Adipose tissue (tissue), 3 donors: Measurements from ENCODE around the gene KRTAP4-11. TPM values are rescaled to one million over a fixed set of nuclear protein-coding genes. Genes with fewer than 3 reads are reported as not detected.
"Not testable (repeated sequence)": the region's sequence is repeated elsewhere in the genome, so short reads cannot be mapped to it uniquely, and the experiment has no call there.

Experiments
- H3K27ac ChIP-seq: one replicate; pipeline ENCODE4 v1.5.1; 2013; ENCODE audit warnings: low read depth, low read length
- WGBS, 3 donors: extraction: QIAGEN DNeasy Blood & Tissue Kit; methylation state at CpG; one replicate each; pipeline ENCODE4 v1.1.7; 2013; 5-methylcytosine and 5-hydroxymethylcytosine counted together
- polyA plus RNA-seq, 3 donors: library from polyadenylated mRNA; stranded (reverse); fragments of 200-250 nt; gene quantifications; one replicate each; pipeline ENCODE4 v1.2.3, GENCODE V29; 2013
- donor health status: healthy with polysubstance abuse.
- donor health status: Bipolar disorder and iron deficiency.
- donor health status: healthy.

The KRTAP4-11 gene
- polyA plus RNA-seq, 3 donors: not detected

DNA sequence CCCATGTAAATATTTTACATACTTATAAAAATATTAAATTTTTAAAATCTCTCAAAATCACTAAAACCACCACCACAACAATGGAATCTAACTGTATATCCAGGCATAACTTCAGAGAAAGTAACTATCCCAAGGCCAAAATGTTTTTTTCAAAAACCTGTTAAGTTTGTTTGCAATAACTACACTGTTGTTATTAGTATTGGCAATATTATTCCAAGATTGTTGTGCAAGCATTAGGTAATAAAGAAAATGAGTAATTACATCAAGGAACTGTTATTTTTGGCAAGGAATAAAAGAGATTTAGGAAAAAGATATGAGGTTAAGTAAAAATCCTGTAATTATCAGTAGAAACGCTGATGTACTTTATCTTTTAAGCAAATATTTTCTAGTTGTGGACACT lies 9.2 kb upstream of the KRTAP4-11 start:
- 45 to 74% (median 69%) methylated on average over 1 of the region's 1 CpG for WGBS, 3 donors
- H3K27ac ChIP-seq: no peak overlapping the region

DNA sequence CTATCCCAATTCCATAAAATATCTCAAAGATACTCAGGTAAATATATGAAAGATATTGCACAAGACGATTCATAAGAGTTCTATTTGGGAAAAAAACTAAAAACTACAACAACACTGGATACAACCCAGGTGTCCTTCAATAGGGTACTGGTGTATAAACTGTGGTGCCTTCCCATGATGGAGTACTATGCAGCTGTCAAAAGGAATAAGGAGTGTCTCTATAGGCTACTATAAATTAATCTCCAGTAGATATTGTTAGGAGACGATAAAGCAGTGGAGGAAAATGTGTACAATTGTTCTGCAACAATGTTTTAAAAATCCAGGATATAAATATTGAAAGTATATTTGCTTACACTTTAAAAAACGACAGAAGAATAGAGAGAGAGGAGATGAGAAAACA lies 8.2 kb upstream of the KRTAP4-11 start:
- H3K27ac ChIP-seq: no peak overlapping the region
- 72 to 91% (median 89%) methylated on average over 3 of the region's 3 CpGs for WGBS, 3 donors

DNA sequence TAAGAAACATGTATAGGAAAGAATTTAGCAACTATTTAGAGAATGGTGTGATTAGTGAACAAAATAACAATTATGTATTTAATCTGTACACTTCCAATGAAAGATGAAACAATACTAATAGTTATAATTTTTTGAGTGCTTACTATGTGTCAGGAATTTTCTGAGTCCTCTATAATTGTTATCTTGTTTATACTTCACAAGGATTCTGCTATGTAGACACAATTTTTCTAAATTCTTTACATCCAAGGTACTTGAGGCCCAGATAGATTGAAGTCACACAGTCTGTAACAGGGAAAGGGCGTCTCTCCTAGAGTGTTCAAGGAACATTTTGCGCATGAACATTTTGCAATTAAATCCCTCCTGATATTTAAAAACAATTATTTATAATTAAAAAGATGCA lies 6.9 kb upstream of the KRTAP4-11 start:
- 69 to 96% (median 88%) methylated on average over 2 of the region's 2 CpGs for WGBS, 3 donors
- H3K27ac ChIP-seq: no peak overlapping the region

DNA sequence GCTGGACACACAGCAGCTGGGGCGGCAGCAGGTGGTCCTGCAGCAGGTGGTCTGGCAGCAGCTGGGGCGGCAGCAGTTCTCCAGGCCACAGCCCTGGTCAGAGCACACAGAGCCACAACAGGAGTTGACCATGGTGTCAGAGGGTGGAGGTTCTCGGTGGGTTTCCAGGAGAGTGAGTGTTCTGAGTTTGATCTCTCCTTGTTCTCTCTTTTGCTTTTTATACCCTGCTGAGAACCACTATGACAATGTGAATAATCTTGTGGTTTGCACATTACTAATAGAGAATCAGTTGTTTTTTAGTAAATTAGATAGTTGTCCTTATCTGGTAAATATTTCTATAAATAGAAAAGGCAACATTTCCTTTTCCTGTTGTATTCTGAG lies 5.8 kb upstream of the KRTAP4-11 start, which contains the start of gene KRTAP4-12:
KRTAP4-12 (minus strand) TSS at position 192 of the 381 bp plus-strand sequence; CDS start at position 132, 60 bp downstream.
- H3K27ac ChIP-seq: not testable (repeated sequence)
- 63 to 82% (median 75%) methylated on average over 3 of the region's 3 CpGs for WGBS, 3 donors

DNA sequence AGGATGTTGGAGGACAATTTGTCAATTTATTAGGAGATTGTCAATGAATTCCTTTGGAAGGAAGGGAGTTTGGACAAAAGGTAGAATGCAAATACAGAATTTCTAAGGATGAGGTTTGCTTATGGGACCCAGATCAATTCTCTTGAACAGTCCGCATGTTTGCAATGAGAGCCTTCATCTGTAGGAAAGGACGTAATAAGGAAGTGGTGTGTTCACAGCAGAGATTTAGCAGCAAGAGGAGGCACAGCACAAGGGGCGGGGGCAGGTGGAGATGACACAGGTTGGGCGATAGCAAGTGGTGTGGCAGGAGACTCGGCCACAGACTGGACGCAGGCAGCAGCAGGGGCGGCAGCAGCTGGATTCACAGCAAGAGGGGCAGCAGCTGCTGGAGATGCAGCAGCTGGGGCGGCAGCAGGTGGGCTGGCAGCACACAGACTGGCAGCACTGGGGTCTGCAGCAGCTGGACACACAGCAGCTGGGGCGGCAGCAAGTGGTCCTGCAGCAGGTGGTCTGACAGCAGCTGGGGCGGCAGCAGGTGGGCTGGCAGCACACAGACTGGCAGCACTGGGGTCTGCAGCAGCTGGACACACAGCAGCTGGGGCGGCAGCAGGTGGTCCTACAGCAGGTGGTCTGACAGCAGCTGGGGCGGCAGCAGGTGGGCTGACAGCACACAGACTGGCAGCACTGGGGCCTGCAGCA lies 5.3 kb upstream of the KRTAP4-11 start:
- WGBS, 3 donors: 63 to 82% (median 80%) methylated on average over 8 to 12 of the region's 12 CpGs
- H3K27ac ChIP-seq: not testable (repeated sequence)

DNA sequence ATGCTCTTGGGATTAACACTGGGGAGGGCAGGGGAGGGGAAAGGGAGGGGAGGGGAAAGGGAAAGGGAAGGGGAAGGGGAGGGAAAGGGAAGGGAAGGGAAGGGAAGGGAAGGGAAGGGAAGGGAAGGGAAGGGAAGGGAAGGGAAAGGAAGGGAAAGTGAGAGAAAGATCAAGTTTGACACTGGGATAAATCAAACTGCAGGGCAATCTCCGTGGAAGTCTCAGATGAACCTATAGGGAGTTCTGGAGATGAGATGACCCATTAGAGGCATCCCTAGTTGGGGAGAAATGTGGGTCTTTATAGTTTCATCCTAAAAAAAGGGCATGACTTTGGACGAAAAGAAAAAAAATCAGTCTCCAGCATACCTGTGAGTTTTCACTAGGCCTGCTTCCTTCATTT lies 3.6 kb upstream of the KRTAP4-11 start:
- no peak overlapping the region for H3K27ac ChIP-seq
- WGBS, 3 donors: 75 to 95% (median 85%) methylated on average over 2 of the region's 2 CpGs

DNA sequence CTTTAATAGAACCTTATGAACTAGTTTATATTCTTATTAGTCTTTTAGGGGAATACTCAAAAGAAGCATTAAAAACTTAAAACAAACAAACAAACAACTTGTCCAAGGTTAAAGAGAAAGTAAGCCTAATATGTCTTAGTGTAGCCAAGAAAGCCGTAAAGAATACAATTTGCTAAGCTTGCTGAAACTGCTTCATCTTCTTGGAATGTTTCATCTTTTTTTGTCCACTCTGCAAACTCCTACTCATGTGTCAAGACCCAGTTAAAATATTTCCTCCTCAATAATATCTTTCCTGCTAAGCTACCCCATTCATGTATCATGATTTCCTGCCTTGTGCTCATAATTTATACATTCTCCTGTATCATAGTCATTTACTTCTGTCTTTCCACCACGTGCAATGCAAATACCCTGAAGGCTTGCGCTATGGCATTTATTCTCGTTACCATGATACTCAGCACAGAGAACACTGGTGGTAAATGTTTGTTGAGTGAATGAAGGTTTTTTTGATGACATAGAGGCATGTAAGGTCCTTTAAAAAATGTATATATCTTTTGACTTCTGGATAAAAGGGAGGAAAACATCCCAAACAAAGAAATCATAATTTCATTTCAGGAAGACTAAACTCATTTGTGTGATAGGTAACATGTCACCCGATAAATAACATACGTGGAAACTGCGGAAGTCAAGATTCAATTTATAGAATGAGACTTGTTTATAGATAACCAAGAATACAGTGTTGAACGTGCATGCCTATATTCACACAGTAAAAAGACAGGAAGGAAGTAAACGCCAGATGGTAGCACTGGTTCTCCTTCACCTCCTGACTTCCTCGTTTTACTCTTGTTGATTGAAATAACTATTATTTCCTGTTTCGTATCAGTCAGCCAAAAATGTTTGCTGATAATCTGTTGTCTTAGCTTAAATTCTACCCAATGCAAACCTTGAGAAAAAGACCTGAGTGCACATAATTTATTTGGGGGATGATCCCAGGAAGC lies 1.8 kb upstream of the KRTAP4-11 start:
- H3K27ac ChIP-seq: not testable (repeated sequence)
- WGBS, 3 donors: 41 to 54% (median 41%) methylated on average over 11 of the region's 11 CpGs

DNA sequence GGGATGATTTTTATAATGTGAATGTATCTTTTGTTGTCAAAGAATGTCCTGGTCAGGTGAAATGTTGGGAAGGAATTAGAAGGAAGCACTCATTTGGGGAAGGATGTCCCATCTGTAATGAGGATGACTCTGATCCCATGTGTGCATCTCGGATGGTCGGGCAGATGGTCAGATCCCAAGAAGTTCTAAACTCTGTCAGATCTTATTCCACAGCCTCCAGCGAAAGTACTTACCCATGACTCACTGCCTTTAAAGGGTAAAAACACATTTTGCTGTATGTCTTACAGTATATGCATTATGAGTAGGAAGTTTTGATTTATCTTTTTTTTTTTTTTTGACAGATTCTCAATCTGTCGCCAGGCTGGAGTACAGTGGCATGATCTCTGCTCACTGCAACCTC lies 548 bp upstream of the KRTAP4-11 start:
- WGBS, 3 donors: 84 to 91% (median 88%) methylated on average over 4 of the region's 4 CpGs
- no peak overlapping the region for H3K27ac ChIP-seq

DNA sequence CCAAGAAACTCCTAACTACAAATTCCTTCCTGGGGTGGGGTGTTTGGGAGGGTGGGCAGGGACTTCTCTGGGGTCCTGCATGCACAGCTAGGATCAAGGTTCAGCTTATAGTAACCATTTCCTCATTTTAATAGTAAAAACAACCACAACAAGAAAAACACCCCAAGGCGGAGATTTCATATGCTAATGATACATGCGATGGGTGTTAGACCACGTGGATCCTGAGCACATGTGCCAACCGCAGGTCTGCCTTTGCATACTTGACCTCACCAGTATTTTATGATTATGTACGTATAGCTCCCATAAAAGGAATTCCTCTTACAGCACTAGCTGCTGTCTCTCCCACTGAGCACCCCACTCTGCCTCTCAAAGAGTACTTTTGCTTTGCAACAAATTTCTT lies 1.9 kb downstream of the KRTAP4-11 start:
- 47 to 63% (median 56%) methylated on average over 5 of the region's 5 CpGs for WGBS, 3 donors
- no peak overlapping the region for H3K27ac ChIP-seq

DNA sequence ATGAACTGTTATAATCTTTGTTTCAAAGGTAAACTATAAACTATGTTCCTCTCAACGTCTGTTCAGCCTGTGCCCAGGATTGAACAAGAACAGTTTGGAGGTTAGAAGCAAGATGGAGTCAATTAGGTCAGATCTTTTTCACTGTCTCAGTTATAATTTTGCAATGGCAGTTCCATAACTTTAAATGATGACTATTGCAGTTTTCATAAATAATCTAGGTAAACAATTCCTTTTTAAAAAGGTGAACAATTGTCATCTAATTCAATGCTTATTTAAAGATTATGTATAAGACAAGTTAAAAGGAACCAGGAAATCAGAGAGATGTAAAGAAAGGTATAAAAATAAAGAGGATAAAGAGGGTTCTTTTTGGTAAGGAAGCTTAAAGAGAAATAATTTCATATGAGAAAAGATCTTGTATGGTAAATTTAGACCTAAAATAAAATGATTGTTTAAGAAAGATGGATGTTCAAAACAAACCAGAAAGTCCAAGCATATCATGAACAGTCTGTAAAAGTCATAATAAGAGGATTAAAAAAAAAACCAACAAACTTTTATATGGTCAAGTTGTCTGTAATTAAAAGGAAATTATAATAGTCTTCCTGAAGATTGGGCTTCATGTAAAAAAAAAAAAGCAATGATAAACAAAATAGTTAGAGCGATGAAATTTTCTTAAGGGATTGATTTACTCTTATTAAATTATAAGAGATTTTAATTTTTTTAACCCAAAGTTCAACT lies 6.9 kb downstream of the KRTAP4-11 start:
- WGBS, 3 donors: 65 to 76% (median 72%) methylated on average over 2 of the region's 2 CpGs

DNA sequence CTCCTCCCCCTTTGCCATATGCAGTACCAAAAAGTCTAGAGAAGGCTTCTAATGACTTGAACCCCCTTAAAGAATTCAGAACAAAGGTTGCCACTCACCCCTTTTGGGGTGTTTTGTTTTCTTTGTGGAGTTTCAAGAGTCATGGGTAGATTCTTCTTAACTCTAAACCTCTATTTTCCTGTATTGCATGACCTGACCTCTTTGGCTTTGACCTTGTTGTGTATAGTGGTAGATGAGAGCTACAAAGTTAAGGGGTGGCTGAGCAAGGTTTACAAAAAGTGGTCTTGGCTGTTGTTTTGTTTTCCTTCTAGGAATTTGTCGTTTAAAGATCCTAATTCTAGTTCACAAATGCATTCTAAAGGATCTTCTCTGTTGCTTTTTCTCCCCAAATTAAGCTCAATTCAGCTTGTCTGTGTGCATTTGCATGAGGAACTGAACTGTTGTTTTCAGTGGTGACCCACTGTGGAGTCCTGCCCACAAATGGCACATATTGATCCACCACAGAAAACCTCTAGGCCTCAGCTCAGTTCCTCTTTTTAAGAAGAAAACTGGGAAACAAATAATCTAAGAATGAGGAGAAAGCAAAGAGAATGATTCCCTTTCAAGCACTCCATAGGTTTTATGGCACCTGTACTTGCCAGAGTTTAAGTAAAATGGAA lies 9.3 kb downstream of the KRTAP4-11 start:
- WGBS, 3 donors: 0 to 50% (median 28%) methylated on average over 1 of the region's 1 CpG
- not testable (repeated sequence) for H3K27ac ChIP-seq

More for the DNA sequence above, 6.9 kb downstream of the KRTAP4-11 start:
- no peak overlapping the region for H3K27ac ChIP-seq

DNA sequence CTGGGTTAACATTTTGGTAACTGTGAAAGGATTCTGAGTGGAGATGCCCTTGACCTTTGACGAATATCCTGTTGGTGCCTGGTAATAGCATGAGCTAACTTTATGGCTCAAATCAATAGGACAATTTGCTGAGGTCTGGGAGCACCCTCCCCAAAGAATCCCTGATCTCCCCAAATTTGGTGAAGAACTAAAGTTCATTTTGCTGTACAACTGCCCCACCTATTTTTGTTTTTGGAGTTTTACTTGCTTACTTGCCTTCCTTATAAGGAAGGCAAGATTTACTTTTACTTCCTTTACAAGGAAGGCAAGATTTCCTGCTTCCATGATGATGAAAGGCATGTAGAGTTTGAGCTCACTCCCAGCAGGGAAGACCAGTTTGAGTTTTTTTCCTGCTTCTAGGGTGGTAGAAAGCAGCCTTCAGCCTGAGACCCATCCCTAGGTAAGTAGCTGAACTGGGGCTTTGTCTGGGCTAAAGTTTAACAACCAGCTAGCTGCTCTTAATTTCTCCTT lies 10.2 kb downstream of the KRTAP4-11 start:
- WGBS, 3 donors: 52 to 73% (median 70%) methylated on average over 1 of the region's 1 CpG
- H3K27ac ChIP-seq: no peak overlapping the region

DNA sequence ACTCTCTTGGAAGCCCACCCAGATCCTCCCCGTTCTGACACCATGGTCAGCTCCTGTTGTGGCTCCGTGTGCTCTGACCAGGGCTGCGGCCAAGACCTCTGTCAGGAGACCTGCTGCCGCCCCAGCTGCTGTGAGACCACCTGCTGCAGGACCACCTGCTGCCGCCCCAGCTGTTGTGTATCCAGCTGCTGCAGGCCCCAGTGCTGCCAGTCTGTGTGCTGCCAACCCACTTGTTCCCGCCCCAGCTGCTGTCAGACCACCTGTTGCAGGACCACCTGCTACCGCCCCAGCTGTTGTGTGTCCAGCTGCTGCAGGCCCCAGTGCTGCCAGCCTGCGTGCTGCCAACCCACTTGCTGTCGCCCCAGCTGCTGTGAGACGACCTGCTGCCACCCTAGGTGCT lies 12.8 kb downstream of the KRTAP4-11 start, which contains the start of gene KRTAP4-9:
KRTAP4-9 (plus strand) TSS at position 43 of the 400 bp plus-strand sequence; CDS start at position 43, 0 bp downstream.
- WGBS, 3 donors: 62 to 86% (median 72%) methylated on average over 7 to 10 of the region's 10 CpGs

DNA sequence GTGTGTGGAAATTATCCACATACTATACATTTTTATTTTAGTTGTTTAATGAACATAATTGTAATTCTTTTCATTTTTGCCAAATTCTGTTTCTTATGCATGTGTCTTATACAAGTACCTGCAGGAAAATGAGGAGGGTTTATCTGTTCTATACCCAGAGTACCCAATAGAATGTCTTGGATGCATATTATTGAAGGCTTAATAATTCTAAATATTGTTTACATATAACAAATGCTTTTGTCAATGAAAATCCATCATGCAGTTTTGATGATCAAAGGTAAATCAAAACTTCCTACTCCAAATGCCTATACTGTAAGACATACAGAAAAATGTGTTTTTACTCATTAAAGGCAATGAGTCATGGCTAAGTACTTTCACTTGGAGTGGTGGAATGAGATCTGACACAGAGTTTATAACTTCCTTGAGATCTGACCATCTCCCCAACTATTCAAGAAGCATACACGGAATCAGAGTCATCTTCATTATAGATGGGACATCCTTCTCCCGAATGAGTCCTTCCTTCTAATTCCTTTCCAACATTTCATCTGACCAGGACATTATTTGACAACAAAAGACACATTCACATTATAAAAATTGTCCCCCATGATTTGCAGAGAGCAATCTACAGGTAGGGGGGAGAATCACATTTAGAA lies 13.7 kb downstream of the KRTAP4-11 start:
- not testable (repeated sequence) for H3K27ac ChIP-seq
- WGBS, 3 donors: 55 to 76% (median 58%) methylated on average over 2 of the region's 2 CpGs

More for the DNA sequence above, 12.8 kb downstream of the KRTAP4-11 start, which contains the start of gene KRTAP4-9:
- not testable (repeated sequence) for H3K27ac ChIP-seq

DNA sequence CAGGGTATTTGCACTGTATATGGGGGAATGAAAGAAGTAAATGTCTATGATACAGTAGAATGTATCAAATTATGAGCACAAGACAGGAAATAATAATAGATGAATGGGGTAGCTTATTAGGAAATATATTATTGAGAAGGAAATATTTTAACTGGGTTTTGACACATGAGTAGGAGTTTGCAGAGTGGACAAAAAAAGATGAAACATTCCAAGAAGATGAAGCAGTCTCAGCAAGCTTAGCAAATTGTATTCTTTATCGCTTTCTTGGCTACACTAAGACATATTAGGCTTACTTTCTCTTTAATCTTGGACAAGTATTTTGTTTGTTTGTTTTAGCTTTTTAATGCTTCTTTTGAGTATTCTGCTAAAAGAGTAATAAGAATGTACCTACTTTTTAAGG lies 14.3 kb downstream of the KRTAP4-11 start:
- H3K27ac ChIP-seq: no peak overlapping the region
- 85 to 95% (median 87%) methylated on average over 1 of the region's 1 CpG for WGBS, 3 donors

DNA sequence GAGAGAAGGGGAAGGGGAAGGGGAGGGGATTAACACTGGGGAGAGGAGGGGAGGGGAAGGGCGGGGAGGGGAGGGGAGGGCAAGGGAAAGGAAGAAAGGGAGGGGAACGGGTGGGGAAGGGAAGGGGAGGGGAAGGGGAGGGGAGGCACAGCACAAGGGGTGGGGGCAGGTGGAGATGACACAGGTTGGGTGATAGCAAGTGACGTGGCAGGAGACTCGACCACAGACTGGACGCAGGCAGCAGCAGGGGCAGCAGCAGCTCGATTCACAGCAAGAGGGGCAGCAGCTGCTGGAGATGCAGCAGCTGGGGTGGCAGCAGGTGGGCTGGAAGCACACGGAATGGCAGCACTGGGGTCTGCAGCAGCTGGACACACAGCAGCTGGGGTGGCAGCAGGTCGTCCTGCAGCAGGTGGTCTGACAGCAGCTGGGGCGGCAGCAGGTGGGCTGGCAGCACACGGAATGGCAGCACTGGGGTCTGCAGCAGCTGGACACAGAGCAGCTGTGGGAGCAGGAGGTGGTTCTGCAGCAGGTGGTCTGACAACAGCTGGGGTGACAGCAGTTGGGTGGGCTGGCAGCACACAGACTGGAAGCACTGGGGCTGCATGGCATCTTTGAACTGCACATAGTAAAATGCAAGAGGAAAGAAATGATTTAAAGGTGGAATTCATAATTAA lies 16.4 kb downstream of the KRTAP4-11 start, which contains the start of gene KRTAP4-16:
KRTAP4-16 (minus strand) TSS at position 624 of the 674 bp plus-strand sequence; CDS start at position 624, 0 bp downstream.
- H3K27ac ChIP-seq: no peak within 1 kb of the TSS
- WGBS, 3 donors: 52 to 64% (median 53%) methylated on average over 8 to 10 of the region's 10 CpGs
